SKM-1 treated with dmso at 0.1 percent for 144 hours (cell line): Measurements from ENCODE around the gene MICAL3.
"Not testable (repeated sequence)": the region's sequence is repeated elsewhere in the genome, so short reads cannot be mapped to it uniquely, and the experiment has no call there.

ENCODE experiments used
- DNase-seq: peaks from one replicate; lab custom pipeline; 2025; ENCODE audit not compliant: unreplicated experiment; lab: John Stamatoyannopoulos, UW

Gene MICAL3

GRCh38 chr22:17772249-17772957, 252.0 kb downstream of the MICAL3 start:
- DNase-seq: no peak

- DNase-seq: no peak
These were observed 253.9 kb downstream of the MICAL3 start for GRCh38 chr22:17770180-17771077.

GRCh38 chr22:17769716-17770082, 254.7 kb downstream of the MICAL3 start:
- no peak for DNase-seq

- DNase-seq: no peak
These were observed 255.2 kb downstream of the MICAL3 start for GRCh38 chr22:17769013-17769715.

- DNase-seq: no peak
These were observed 256.9 kb downstream of the MICAL3 start for GRCh38 chr22:17767233-17768065.

GRCh38 chr22:17764852-17765251, 259.5 kb downstream of the MICAL3 start:
- not testable (repeated sequence) for DNase-seq

- DNase-seq: no peak
These were observed 260.3 kb downstream of the MICAL3 start for GRCh38 chr22:17764036-17764435.

GRCh38 chr22:17763442-17763841, 260.9 kb downstream of the MICAL3 start:
- DNase-seq: not testable (repeated sequence)

GRCh38 chr22:17761138-17761488, 263.2 kb downstream of the MICAL3 start:
- DNase-seq: no peak

- no peak for DNase-seq
These were observed 270.0 kb downstream of the MICAL3 start for GRCh38 chr22:17754233-17754925.

- no peak for DNase-seq
These were observed 270.9 kb downstream of the MICAL3 start for GRCh38 chr22:17753401-17753989.

GRCh38 chr22:17751596-17751995, 272.8 kb downstream of the MICAL3 start:
- DNase-seq: no peak

- DNase-seq: no peak
These were observed 274.6 kb downstream of the MICAL3 start for GRCh38 chr22:17749605-17750395.

GRCh38 chr22:17748555-17749353, 275.6 kb downstream of the MICAL3 start:
- DNase-seq: no peak

- DNase-seq: no peak
These were observed 277.4 kb downstream of the MICAL3 start for GRCh38 chr22:17746916-17747315.

- no peak for DNase-seq
These were observed 279.9 kb downstream of the MICAL3 start for GRCh38 chr22:17744430-17744829.

- no peak for DNase-seq
These were observed 280.5 kb downstream of the MICAL3 start for GRCh38 chr22:17743661-17744411.

- peak; percentile 34 for DNase-seq
These were observed 281.8 kb downstream of the MICAL3 start for GRCh38 chr22:17742527-17742902.
